SK-N-SH (cell line): ENCODE data around the gene F7. TPM values are rescaled to one million over a fixed set of nuclear protein-coding genes. Genes with fewer than 3 reads are reported as not detected.

ENCODE experiments used
- CTCF ChIA-PET: fragments of 300-600, 350-600 bp; formaldehyde crosslinking; extraction: SDS; loops from one replicate; lab custom pipeline; 2021; lab: Yijun Ruan, JAX
- POLR2A ChIA-PET: fragments of 350-600 bp; sonication (Branson Sonifier 250); formaldehyde crosslinking; extraction: SDS; loops from one replicate; lab custom pipeline; 2020; ENCODE audit warnings: antibody characterized with exemption, inconsistent platforms; lab: Yijun Ruan, JAX
- DNase-seq: peaks from one replicate; pipeline ENCODE4 v3.0.0; 2012
- H2AFZ ChIP-seq: fragments of 200-600 bp; sonication (generic); 2 replicates; pipeline ENCODE4 v1.8.1; 2016; ENCODE audit warnings: antibody characterized with exemption, mild to moderate bottlenecking, low read depth
- H3F3A ChIP-seq: fragments of 200-600 bp; sonication (generic); replicated peaks from 2 replicates; pipeline ENCODE3; 2016; ENCODE audit warnings: antibody characterized with exemption, mild to moderate bottlenecking; ENCODE audit not compliant: insufficient read depth
- H3K27ac ChIP-seq, 2 experiments: fragments of 200-500 bp in 1 of 2; fragments of 200-600 bp in 1 of 2; sonication (Bioruptor generic) in 1 of 2; sonication (generic), shearing (Covaris generic) in 1 of 2; 2 replicates each; pipeline versions ENCODE4 v1.5.1 to v1.6.1; 2014 to 2016; ENCODE audit warnings: low read depth in 2 of 2, inconsistent platforms in 1 of 2, low read length in 1 of 2, mild to moderate bottlenecking in 1 of 2, mixed read lengths in 1 of 2
- H3K27me3 ChIP-seq: fragments of 200-600 bp; sonication (generic), shearing (Covaris generic); 2 replicates; pipeline ENCODE4 v1.6.1; 2016; ENCODE audit warnings: mixed run types; ENCODE audit not compliant: insufficient read depth
- H3K36me3 ChIP-seq, 2 experiments: fragments of 200-500 bp in 1 of 2; fragments of 200-600 bp in 1 of 2; sonication (Bioruptor generic) in 1 of 2; sonication (generic) in 1 of 2; replicated peaks in 1 of 2; 2 replicates each; pipeline versions ENCODE3 to v1.5.1; 2014 to 2016; ENCODE audit warnings: low read length in 1 of 2, mild to moderate bottlenecking in 1 of 2; ENCODE audit not compliant: insufficient read depth in 2 of 2, control insufficient read depth in 1 of 2
- H3K4me1 ChIP-seq, 2 experiments: fragments of 200-500 bp in 1 of 2; fragments of 200-600 bp in 1 of 2; sonication (Bioruptor generic) in 1 of 2; sonication (generic), shearing (Covaris generic) in 1 of 2; 2 replicates each; pipeline versions ENCODE4 v1.5.1 to v1.6.1; 2014 to 2016; ENCODE audit warnings: low read depth in 1 of 2, low read length in 1 of 2, mixed run types in 1 of 2; ENCODE audit not compliant: insufficient read depth in 2 of 2, control insufficient read depth in 1 of 2
- H3K4me2 ChIP-seq: fragments of 200-600 bp; sonication (generic), shearing (Covaris generic); 2 replicates; pipeline ENCODE4 v1.6.1; 2017; ENCODE audit warnings: mixed run types
- H3K4me3 ChIP-seq, 2 experiments: fragments of 200-500 bp in 1 of 2; fragments of 200-600 bp in 1 of 2; sonication (Bioruptor generic) in 1 of 2; sonication (generic), shearing (Covaris generic) in 1 of 2; 2 replicates each; pipeline versions ENCODE4 v1.5.1 to v1.8.1; 2014 to 2016; ENCODE audit warnings: low read depth in 2 of 2, inconsistent platforms in 1 of 2, low read length in 1 of 2, mild to moderate bottlenecking in 1 of 2, mixed read lengths in 1 of 2, moderate library complexity in 1 of 2
- H3K79me2 ChIP-seq: fragments of 200-600 bp; sonication (generic); 2 replicates; pipeline ENCODE4 v1.8.1; 2017; ENCODE audit warnings: mild to moderate bottlenecking; ENCODE audit not compliant: insufficient read depth
- H3K9ac ChIP-seq: fragments of 200-600 bp; sonication (generic); 2 replicates; pipeline ENCODE4 v1.6.1; 2017; ENCODE audit warnings: mixed run types
- H3K9me2 ChIP-seq: fragments of 200-600 bp; sonication (generic); 2 replicates; pipeline ENCODE4 v1.6.1; 2017; ENCODE audit warnings: mixed run types
- H3K9me3 ChIP-seq: fragments of 200-600 bp; sonication (generic); 2 replicates; pipeline ENCODE4 v1.6.1; 2017; ENCODE audit warnings: mixed run types, mild to moderate bottlenecking, moderate library complexity
- H4K20me1 ChIP-seq: fragments of 200-600 bp; sonication (generic); 2 replicates; pipeline ENCODE4 v1.6.1; 2017; ENCODE audit warnings: mild to moderate bottlenecking, mixed run types; ENCODE audit not compliant: insufficient read depth
- ELF1 ChIP-seq: IDR thresholded peaks from 2 replicates; pipeline ENCODE4 v1.4.0; 2012
- FOXJ3 ChIP-seq: sonication (generic); formaldehyde crosslinking; IDR thresholded peaks from 2 replicates; pipeline ENCODE4 v1.5.1; 2020; ENCODE audit warnings: mild to moderate bottlenecking, missing genetic modification reagents
- FOXM1 ChIP-seq: IDR thresholded peaks from 2 replicates; pipeline ENCODE4 v1.4.0; 2012; ENCODE audit warnings: low read depth, mild to moderate bottlenecking
- GABPA ChIP-seq: IDR thresholded peaks from 2 replicates; pipeline ENCODE4 v1.4.0; 2012; ENCODE audit warnings: low read depth, mild to moderate bottlenecking
- GATA2 ChIP-seq: sonication (generic); formaldehyde crosslinking; IDR thresholded peaks from 2 replicates; pipeline ENCODE4 v1.5.0; 2020; ENCODE audit warnings: mild to moderate bottlenecking, missing genetic modification reagents
- JUND ChIP-seq: IDR thresholded peaks from 2 replicates; pipeline ENCODE4 v1.4.0; 2012
- NFIC ChIP-seq: IDR thresholded peaks from 2 replicates; pipeline ENCODE4 v1.4.0; 2012; ENCODE audit warnings: borderline replicate concordance
- POLR2AphosphoS5 ChIP-seq: IDR thresholded peaks from 2 replicates; pipeline ENCODE4 v1.6.1; 2012; ENCODE audit warnings: low read depth, low read length
- RAD21 ChIP-seq: IDR thresholded peaks from 2 replicates; pipeline ENCODE4 v1.6.1; 2012; ENCODE audit warnings: mild to moderate bottlenecking, low read length
- RCOR1 ChIP-seq: fragments of 150-350 bp; IDR thresholded peaks from 2 replicates; pipeline ENCODE4 v1.6.1; 2017; ENCODE audit warnings: antibody characterized with exemption, low read length
- RFX5 ChIP-seq: IDR thresholded peaks from 2 replicates; pipeline ENCODE4 v1.6.1; 2012; ENCODE audit warnings: mild to moderate bottlenecking, improper control_type of control experiment, low read length
- RXRA ChIP-seq: IDR thresholded peaks from 2 replicates; pipeline ENCODE4 v1.4.0; 2012; ENCODE audit warnings: low read depth, mild to moderate bottlenecking, borderline replicate concordance
- SIN3A ChIP-seq: IDR thresholded peaks from 2 replicates; pipeline ENCODE4 v1.6.1; 2012; ENCODE audit warnings: low read depth, mild to moderate bottlenecking, low read length, moderate library complexity, borderline replicate concordance
- SMC3 ChIP-seq: IDR thresholded peaks from 2 replicates; pipeline ENCODE4 v1.6.1; 2012; ENCODE audit warnings: low read depth, low read length, improper control_type of control experiment
- TAF1 ChIP-seq: IDR thresholded peaks from 2 replicates; pipeline ENCODE4 v1.6.1; 2012; ENCODE audit warnings: low read depth, mild to moderate bottlenecking, low read length, moderate library complexity, borderline replicate concordance
- TEAD4 ChIP-seq: IDR thresholded peaks from 2 replicates; pipeline ENCODE4 v1.4.0; 2012; ENCODE audit warnings: mild to moderate bottlenecking, borderline replicate concordance; ENCODE audit not compliant: insufficient read depth
- YY1 ChIP-seq: IDR thresholded peaks from 2 replicates; pipeline ENCODE4 v1.4.0; 2012; ENCODE audit warnings: low read depth, mild to moderate bottlenecking
- WGBS: methylation state at CpG from one replicate; pipeline ENCODE4 v1.1.6; 2017; ENCODE audit warnings: low lambda C conversion rate; 5-methylcytosine and 5-hydroxymethylcytosine counted together
- polyA plus RNA-seq, 3 experiments: library from polyadenylated mRNA; depleted of rRNA; stranded (reverse); fragments of >200 nt; gene quantifications; 2 replicates each; pipeline ENCODE4 v1.2.3, GENCODE V29; 2012
- TF ChIP-seq, protein P1 (sequence below): fragments of 200-600 bp; sonication (generic); IDR thresholded peaks from 2 replicates; pipeline ENCODE4 v1.6.1; 2017; ENCODE audit warnings: antibody characterized with exemption, mild to moderate bottlenecking, moderate library complexity
- TF ChIP-seq, protein P2 (sequence below): fragments of 150-350 bp; IDR thresholded peaks from 2 replicates; pipeline ENCODE4 v1.6.1; 2017; ENCODE audit warnings: antibody characterized with exemption, low read length, low read depth, borderline replicate concordance
- TF ChIP-seq, protein P3 (sequence below): IDR thresholded peaks from 2 replicates; pipeline ENCODE4 v1.4.0; 2012; ENCODE audit warnings: low read depth, borderline replicate concordance
- TF ChIP-seq, protein P4 (sequence below): fragments of 150-350 bp; IDR thresholded peaks from 2 replicates; pipeline ENCODE4 v1.6.1; 2016; ENCODE audit warnings: mild to moderate bottlenecking, low read depth, low read length

F7 gene
- polyA plus RNA-seq, 1 of the 3 experiments (the other 2 are of a cell fraction): not detected

DNA sequence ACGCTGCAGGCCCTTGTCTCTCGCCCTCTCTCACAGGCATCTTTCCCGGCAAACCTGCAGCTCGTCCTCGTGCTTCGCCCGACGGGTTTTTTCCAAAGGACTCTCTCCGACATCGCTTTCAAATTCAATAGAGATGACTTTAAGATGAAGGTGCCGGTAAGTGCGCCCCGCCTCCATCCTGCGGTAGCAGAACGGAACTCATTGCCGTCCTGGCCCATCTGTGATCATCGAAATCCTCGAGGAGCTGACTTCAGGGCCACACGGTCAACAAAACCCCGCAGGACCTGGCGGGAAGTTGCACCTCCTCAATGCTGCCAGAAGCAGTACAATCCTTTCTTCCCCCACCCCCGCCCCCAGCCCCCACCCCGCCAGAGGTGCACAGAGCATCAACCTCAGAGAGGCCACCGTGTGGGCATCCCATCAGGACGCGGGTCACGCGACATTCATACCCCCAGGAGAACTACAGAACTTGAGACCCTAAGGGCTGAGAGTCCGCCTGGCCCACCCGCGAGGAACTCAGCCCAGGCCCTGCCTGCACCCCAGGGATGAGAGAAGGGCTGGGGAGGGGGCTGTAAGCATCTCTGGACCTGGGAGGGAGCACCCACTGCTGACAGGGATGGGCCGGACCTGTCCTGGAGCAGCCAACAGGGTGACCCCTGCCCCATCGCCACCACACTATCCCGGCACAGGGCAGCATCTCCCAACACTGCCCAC is 44.9 kb upstream of the F7 start (continued):
- TF ChIP-seq, protein P1, sequence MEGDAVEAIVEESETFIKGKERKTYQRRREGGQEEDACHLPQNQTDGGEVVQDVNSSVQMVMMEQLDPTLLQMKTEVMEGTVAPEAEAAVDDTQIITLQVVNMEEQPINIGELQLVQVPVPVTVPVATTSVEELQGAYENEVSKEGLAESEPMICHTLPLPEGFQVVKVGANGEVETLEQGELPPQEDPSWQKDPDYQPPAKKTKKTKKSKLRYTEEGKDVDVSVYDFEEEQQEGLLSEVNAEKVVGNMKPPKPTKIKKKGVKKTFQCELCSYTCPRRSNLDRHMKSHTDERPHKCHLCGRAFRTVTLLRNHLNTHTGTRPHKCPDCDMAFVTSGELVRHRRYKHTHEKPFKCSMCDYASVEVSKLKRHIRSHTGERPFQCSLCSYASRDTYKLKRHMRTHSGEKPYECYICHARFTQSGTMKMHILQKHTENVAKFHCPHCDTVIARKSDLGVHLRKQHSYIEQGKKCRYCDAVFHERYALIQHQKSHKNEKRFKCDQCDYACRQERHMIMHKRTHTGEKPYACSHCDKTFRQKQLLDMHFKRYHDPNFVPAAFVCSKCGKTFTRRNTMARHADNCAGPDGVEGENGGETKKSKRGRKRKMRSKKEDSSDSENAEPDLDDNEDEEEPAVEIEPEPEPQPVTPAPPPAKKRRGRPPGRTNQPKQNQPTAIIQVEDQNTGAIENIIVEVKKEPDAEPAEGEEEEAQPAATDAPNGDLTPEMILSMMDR: no peak

DNA sequence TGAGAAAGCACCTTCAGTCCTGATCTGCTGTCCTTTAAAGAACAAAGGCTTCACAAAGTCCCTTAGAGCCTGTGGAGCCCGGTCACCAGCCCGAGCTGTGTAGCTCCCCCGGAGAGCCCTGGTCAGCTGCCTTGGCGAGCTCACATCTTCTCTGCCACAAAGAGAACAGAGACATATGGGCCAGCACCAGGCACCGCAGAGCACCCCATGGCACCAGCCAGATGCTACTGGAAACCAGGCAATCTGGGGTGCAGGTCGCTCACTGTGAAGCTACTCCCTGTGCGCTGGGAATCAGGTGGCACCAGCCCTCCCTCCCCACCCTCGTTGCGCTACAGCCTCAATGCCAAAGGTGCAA is 44.3 kb upstream of the F7 start:
- H4K20me1 ChIP-seq: no peaks in the 10 kb centered on the region
- DNase-seq: no peak
- H3K27me3 ChIP-seq: no peaks in the 10 kb centered on the region
- no peaks in the 10 kb centered on the region for H3K79me2 ChIP-seq
- H3K36me3 ChIP-seq: no peaks in the 10 kb centered on the region
- H3K4me2 ChIP-seq: no peak overlapping the region
- POLR2A ChIA-PET: no interaction called here
- H3K4me3 ChIP-seq: no peak overlapping the region
- no peaks in the 10 kb centered on the region for H3K9me3 ChIP-seq
- no peak for TF ChIP-seq YY1
- TF ChIP-seq, protein P2, sequence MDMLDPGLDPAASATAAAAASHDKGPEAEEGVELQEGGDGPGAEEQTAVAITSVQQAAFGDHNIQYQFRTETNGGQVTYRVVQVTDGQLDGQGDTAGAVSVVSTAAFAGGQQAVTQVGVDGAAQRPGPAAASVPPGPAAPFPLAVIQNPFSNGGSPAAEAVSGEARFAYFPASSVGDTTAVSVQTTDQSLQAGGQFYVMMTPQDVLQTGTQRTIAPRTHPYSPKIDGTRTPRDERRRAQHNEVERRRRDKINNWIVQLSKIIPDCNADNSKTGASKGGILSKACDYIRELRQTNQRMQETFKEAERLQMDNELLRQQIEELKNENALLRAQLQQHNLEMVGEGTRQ: no peak
- no peak for TF ChIP-seq ELF1
- TF ChIP-seq RFX5: no peak
- TF ChIP-seq POLR2AphosphoS5: no peak
- no peak for TF ChIP-seq RAD21
- TF ChIP-seq TEAD4: no peak
- no peak for TF ChIP-seq TAF1
- no peak for TF ChIP-seq FOXJ3 (CRISPR knock-in tag)
- TF ChIP-seq GABPA: no peak
- no peak for TF ChIP-seq FOXM1
- no peak for TF ChIP-seq GATA2
- TF ChIP-seq SIN3A: no peak
- TF ChIP-seq NFIC: no peak
- TF ChIP-seq, protein P3, sequence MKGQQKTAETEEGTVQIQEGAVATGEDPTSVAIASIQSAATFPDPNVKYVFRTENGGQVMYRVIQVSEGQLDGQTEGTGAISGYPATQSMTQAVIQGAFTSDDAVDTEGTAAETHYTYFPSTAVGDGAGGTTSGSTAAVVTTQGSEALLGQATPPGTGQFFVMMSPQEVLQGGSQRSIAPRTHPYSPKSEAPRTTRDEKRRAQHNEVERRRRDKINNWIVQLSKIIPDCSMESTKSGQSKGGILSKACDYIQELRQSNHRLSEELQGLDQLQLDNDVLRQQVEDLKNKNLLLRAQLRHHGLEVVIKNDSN: no peak
- TF ChIP-seq SMC3: no peak
- TF ChIP-seq RXRA: no peak
- no peak for TF ChIP-seq RCOR1
- TF ChIP-seq JUND: no peak
- TF ChIP-seq, protein P4, sequence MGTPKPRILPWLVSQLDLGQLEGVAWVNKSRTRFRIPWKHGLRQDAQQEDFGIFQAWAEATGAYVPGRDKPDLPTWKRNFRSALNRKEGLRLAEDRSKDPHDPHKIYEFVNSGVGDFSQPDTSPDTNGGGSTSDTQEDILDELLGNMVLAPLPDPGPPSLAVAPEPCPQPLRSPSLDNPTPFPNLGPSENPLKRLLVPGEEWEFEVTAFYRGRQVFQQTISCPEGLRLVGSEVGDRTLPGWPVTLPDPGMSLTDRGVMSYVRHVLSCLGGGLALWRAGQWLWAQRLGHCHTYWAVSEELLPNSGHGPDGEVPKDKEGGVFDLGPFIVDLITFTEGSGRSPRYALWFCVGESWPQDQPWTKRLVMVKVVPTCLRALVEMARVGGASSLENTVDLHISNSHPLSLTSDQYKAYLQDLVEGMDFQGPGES: no peak
- CTCF ChIA-PET: interaction anchor here (0.8 kb wide), 1 partner anchor 119 kb away, joined by 4 read pairs; no protein-coding TSS in a partner anchor
- H3K27ac ChIP-seq: no peak overlapping the region
- no peak overlapping the region for H3K9ac ChIP-seq
- H2AFZ ChIP-seq: no peak overlapping the region
- WGBS: 70% methylated on average over 2 of the region's 9 CpGs
- no peaks in the 10 kb centered on the region for H3K9me2 ChIP-seq
- H3F3A ChIP-seq: no peaks in the 10 kb centered on the region
- no peaks in the 10 kb centered on the region for H3K4me1 ChIP-seq
